ENCODE measurements around the gene CIROP. TPM values are rescaled to one million over a fixed set of nuclear protein-coding genes. Genes with fewer than 3 reads are reported as not detected.

The CIROP gene
- total and polyA plus RNA-seq, 9 donors, result not detected

Other genes with a start within 250 kb of the CIROP start
- gene LRP10, start 233.2 kb downstream of the CIROP start, total RNA-seq, result 14.5 TPM
- gene LRP10, start 233.2 kb downstream of the CIROP start, polyA plus RNA-seq (ENCODE audit: insufficient read depth in 1 of 8, insufficient read length in 8 of 8, low replicate concordance in 1 of 8), result 10 to 100 TPM; 34.1 to 49.9 (median 47.2) TPM
- 0.13 TPM for gene REM2, start 221.8 kb downstream of the CIROP start, total RNA-seq
- under 1 TPM in 7 of 8 donors, not detected in 1; 0.15 to 0.32 (median 0.19) TPM for gene REM2, start 221.8 kb downstream of the CIROP start, polyA plus RNA-seq (ENCODE audit: insufficient read depth in 1 of 8, insufficient read length in 8 of 8, low replicate concordance in 1 of 8)
- 67.6 TPM for gene RBM23, start 185.8 kb downstream of the CIROP start, total RNA-seq
- 10 to 100 TPM; 51.7 to 66.3 (median 55.8) TPM for gene RBM23, start 185.8 kb downstream of the CIROP start, polyA plus RNA-seq (ENCODE audit: insufficient read depth in 1 of 8, insufficient read length in 8 of 8, low replicate concordance in 1 of 8)
- 41.8 TPM for gene PRMT5, start 175.6 kb downstream of the CIROP start, total RNA-seq
- 10 to 100 TPM; 57.9 to 85.2 (median 71.2) TPM for gene PRMT5, start 175.6 kb downstream of the CIROP start, polyA plus RNA-seq (ENCODE audit: insufficient read depth in 1 of 8, insufficient read length in 8 of 8, low replicate concordance in 1 of 8)
- 39.3 TPM for gene HAUS4, start 147.9 kb downstream of the CIROP start, total RNA-seq
- gene HAUS4, start 147.9 kb downstream of the CIROP start, polyA plus RNA-seq (ENCODE audit: insufficient read depth in 1 of 8, insufficient read length in 8 of 8, low replicate concordance in 1 of 8), result 10 to 100 TPM; 31.2 to 42.9 (median 38.0) TPM
- gene AJUBA, start 122.4 kb downstream of the CIROP start, total RNA-seq, result 30.5 TPM
- gene AJUBA, start 122.4 kb downstream of the CIROP start, polyA plus RNA-seq (ENCODE audit: insufficient read depth in 1 of 8, insufficient read length in 8 of 8, low replicate concordance in 1 of 8), result 10 to 100 TPM; 33.5 to 48.6 (median 41.2) TPM
- gene C14orf93, start 94.8 kb downstream of the CIROP start, total RNA-seq, result 10.0 TPM
- gene C14orf93, start 94.8 kb downstream of the CIROP start, polyA plus RNA-seq (ENCODE audit: insufficient read depth in 1 of 8, insufficient read length in 8 of 8, low replicate concordance in 1 of 8), result 10 to 100 TPM in 5 of 8 donors, 1 to 10 TPM in 3; 8.8 to 15.9 (median 11.2) TPM
- 154 TPM for gene PSMB5, start 70.1 kb downstream of the CIROP start, total RNA-seq
- gene PSMB5, start 70.1 kb downstream of the CIROP start, polyA plus RNA-seq (ENCODE audit: insufficient read depth in 1 of 8, insufficient read length in 8 of 8, low replicate concordance in 1 of 8), result 100 to 1,000 TPM; 221 to 278 (median 253) TPM
- gene PSMB11, start 62.8 kb downstream of the CIROP start, total RNA-seq, result not detected
- not detected for gene PSMB11, start 62.8 kb downstream of the CIROP start, polyA plus RNA-seq (ENCODE audit: insufficient read depth in 1 of 8, insufficient read length in 8 of 8, low replicate concordance in 1 of 8)
- 2.1 TPM for gene CDH24, start 47.5 kb downstream of the CIROP start, total RNA-seq
- 1 to 10 TPM; 3.0 to 6.8 (median 5.0) TPM for gene CDH24, start 47.5 kb downstream of the CIROP start, polyA plus RNA-seq (ENCODE audit: insufficient read depth in 1 of 8, insufficient read length in 8 of 8, low replicate concordance in 1 of 8)
- 72.5 TPM for gene ACIN1, start 9.9 kb downstream of the CIROP start, total RNA-seq
- 100 to 1,000 TPM; 121 to 157 (median 135) TPM for gene ACIN1, start 9.9 kb downstream of the CIROP start, polyA plus RNA-seq (ENCODE audit: insufficient read depth in 1 of 8, insufficient read length in 8 of 8, low replicate concordance in 1 of 8)
- 46.0 TPM for gene C14orf119, start 9.5 kb downstream of the CIROP start, total RNA-seq
- gene C14orf119, start 9.5 kb downstream of the CIROP start, polyA plus RNA-seq (ENCODE audit: insufficient read depth in 1 of 8, insufficient read length in 8 of 8, low replicate concordance in 1 of 8), result 10 to 100 TPM; 47.4 to 68.2 (median 54.6) TPM
- 0.13 TPM for gene CEBPE, start 14.3 kb upstream of the CIROP start, total RNA-seq
- gene CEBPE, start 14.3 kb upstream of the CIROP start, polyA plus RNA-seq (ENCODE audit: insufficient read depth in 1 of 8, insufficient read length in 8 of 8, low replicate concordance in 1 of 8), result under 1 TPM; 0.12 to 0.33 (median 0.16) TPM
- gene SLC7A8, start 78.7 kb upstream of the CIROP start, total RNA-seq, result 4.2 TPM
- 10 to 100 TPM in 2 of 8 donors, 1 to 10 TPM in 6; 2.6 to 10.6 (median 5.0) TPM for gene SLC7A8, start 78.7 kb upstream of the CIROP start, polyA plus RNA-seq (ENCODE audit: insufficient read depth in 1 of 8, insufficient read length in 8 of 8, low replicate concordance in 1 of 8)
- not detected for gene RNF212B, start 132.9 kb upstream of the CIROP start, total RNA-seq
- under 1 TPM in 1 of 8 donors, not detected in 7; 0.52 TPM for gene RNF212B, start 132.9 kb upstream of the CIROP start, polyA plus RNA-seq (ENCODE audit: insufficient read depth in 1 of 8, insufficient read length in 8 of 8, low replicate concordance in 1 of 8)
- 8.6 TPM for gene HOMEZ, start 181.1 kb upstream of the CIROP start, total RNA-seq
- 10 to 100 TPM in 5 of 8 donors, 1 to 10 TPM in 3; 8.9 to 12.6 (median 11.1) TPM for gene HOMEZ, start 181.1 kb upstream of the CIROP start, polyA plus RNA-seq (ENCODE audit: insufficient read depth in 1 of 8, insufficient read length in 8 of 8, low replicate concordance in 1 of 8)
- gene PPP1R3E, start 197.9 kb upstream of the CIROP start, total RNA-seq, result 7.5 TPM
- gene PPP1R3E, start 197.9 kb upstream of the CIROP start, polyA plus RNA-seq (ENCODE audit: insufficient read depth in 1 of 8, insufficient read length in 8 of 8, low replicate concordance in 1 of 8), result 10 to 100 TPM in 5 of 8 donors, 1 to 10 TPM in 3; 8.0 to 19.2 (median 12.3) TPM
- gene BCL2L2, start 201.8 kb upstream of the CIROP start, total RNA-seq, result 15.1 TPM
- gene BCL2L2, start 201.8 kb upstream of the CIROP start, polyA plus RNA-seq (ENCODE audit: insufficient read depth in 1 of 8, insufficient read length in 8 of 8, low replicate concordance in 1 of 8), result 10 to 100 TPM; 26.1 to 39.3 (median 31.6) TPM
- gene PABPN1, start 216.5 kb upstream of the CIROP start, total RNA-seq, result 58.2 TPM
- gene PABPN1, start 216.5 kb upstream of the CIROP start, polyA plus RNA-seq (ENCODE audit: insufficient read depth in 1 of 8, insufficient read length in 8 of 8, low replicate concordance in 1 of 8), result 100 to 1,000 TPM; 103 to 134 (median 123) TPM
- gene SLC22A17, start 247.9 kb upstream of the CIROP start, total RNA-seq, result 15.5 TPM
- gene SLC22A17, start 247.9 kb upstream of the CIROP start, polyA plus RNA-seq (ENCODE audit: insufficient read depth in 1 of 8, insufficient read length in 8 of 8, low replicate concordance in 1 of 8), result 10 to 100 TPM; 18.2 to 26.8 (median 20.3) TPM